ENCODE measurements around the gene PTGER2. TPM values are rescaled to one million over a fixed set of nuclear protein-coding genes. Genes with fewer than 3 reads are reported as not detected.

The PTGER2 gene
- 0.10 and 0.43 TPM in 2 replicates for total RNA-seq (2014; rRNA removed; shearing (Covaris generic))

GRCh38 chr14:52313903-52314594 is at the start of gene PTGER2:
PTGER2 (plus strand) TSS chr14:52314312; CDS start chr14:52314549, 237 bp downstream.
- no peak for DNase-seq (ENCODE audit: low spot score)
- in situ Hi-C loops (cut with HindIII; ENCODE audit: low sequenced_read_pairs) = no loop called here

GRCh38 chr14:52265253-52265652 is 48.9 kb upstream of the PTGER2 start:
- in situ Hi-C loops (cut with HindIII; ENCODE audit: low sequenced_read_pairs) = no loop called here
- DNase-seq (ENCODE audit: low spot score) = no peak

- DNase-seq (ENCODE audit: low spot score) = no peak
- in situ Hi-C loops (cut with HindIII; ENCODE audit: low sequenced_read_pairs) = no loop called here
Measured at GRCh38 chr14:52266179-52266578, 47.9 kb upstream of the PTGER2 start.

- no peak for DNase-seq (ENCODE audit: low spot score)
- in situ Hi-C loops (cut with HindIII; ENCODE audit: low sequenced_read_pairs) = no loop called here
Measured at GRCh38 chr14:52266782-52267181, 47.3 kb upstream of the PTGER2 start.

GRCh38 chr14:52267501-52268278 is 46.4 kb upstream of the PTGER2 start, which contains the start of gene PTGDR:
PTGDR (plus strand) TSS chr14:52267698; CDS start chr14:52267815, 117 bp downstream.
- no peak for DNase-seq (ENCODE audit: low spot score)
- in situ Hi-C loops (cut with HindIII; ENCODE audit: low sequenced_read_pairs) = no loop called here

- DNase-seq (ENCODE audit: low spot score) = no peak
- in situ Hi-C loops (cut with HindIII; ENCODE audit: low sequenced_read_pairs) = no loop called here
Measured at GRCh38 chr14:52268279-52269061, 45.6 kb upstream of the PTGER2 start.

GRCh38 chr14:52269100-52269499 is 45.0 kb upstream of the PTGER2 start:
- no peak for DNase-seq (ENCODE audit: low spot score)
- in situ Hi-C loops (cut with HindIII; ENCODE audit: low sequenced_read_pairs) = no loop called here

- in situ Hi-C loops (cut with HindIII; ENCODE audit: low sequenced_read_pairs) = no loop called here
Measured at GRCh38 chr14:52269982-52270381, 44.1 kb upstream of the PTGER2 start.

GRCh38 chr14:52271538-52271937 is 42.6 kb upstream of the PTGER2 start:
- in situ Hi-C loops (cut with HindIII; ENCODE audit: low sequenced_read_pairs) = no loop called here

More at GRCh38 chr14:52269982-52270381, 44.1 kb upstream of the PTGER2 start:
- no peak for DNase-seq (ENCODE audit: low spot score)

GRCh38 chr14:52272375-52272774 is 41.7 kb upstream of the PTGER2 start:
- in situ Hi-C loops (cut with HindIII; ENCODE audit: low sequenced_read_pairs) = no loop called here

More at GRCh38 chr14:52271538-52271937, 42.6 kb upstream of the PTGER2 start:
- DNase-seq (ENCODE audit: low spot score) = no peak

GRCh38 chr14:52275372-52275771 is 38.7 kb upstream of the PTGER2 start:
- in situ Hi-C loops (cut with HindIII; ENCODE audit: low sequenced_read_pairs) = no loop called here
- no peak for DNase-seq (ENCODE audit: low spot score)

More at GRCh38 chr14:52272375-52272774, 41.7 kb upstream of the PTGER2 start:
- DNase-seq (ENCODE audit: low spot score) = no peak

GRCh38 chr14:52277552-52277951 is 36.6 kb upstream of the PTGER2 start:
- no peak for DNase-seq (ENCODE audit: low spot score)
- in situ Hi-C loops (cut with HindIII; ENCODE audit: low sequenced_read_pairs) = no loop called here

- in situ Hi-C loops (cut with HindIII; ENCODE audit: low sequenced_read_pairs) = no loop called here
Measured at GRCh38 chr14:52279408-52279807, 34.7 kb upstream of the PTGER2 start.

GRCh38 chr14:52283099-52283498 is 31.0 kb upstream of the PTGER2 start:
- in situ Hi-C loops (cut with HindIII; ENCODE audit: low sequenced_read_pairs) = no loop called here
- no peak for DNase-seq (ENCODE audit: low spot score)

More at GRCh38 chr14:52279408-52279807, 34.7 kb upstream of the PTGER2 start:
- DNase-seq (ENCODE audit: low spot score) = no peak

- in situ Hi-C loops (cut with HindIII; ENCODE audit: low sequenced_read_pairs) = no loop called here
- no peak for DNase-seq (ENCODE audit: low spot score)
Measured at GRCh38 chr14:52286661-52287649, 27.2 kb upstream of the PTGER2 start.

- in situ Hi-C loops (cut with HindIII; ENCODE audit: low sequenced_read_pairs) = no loop called here
Measured at GRCh38 chr14:52296378-52296777, 17.7 kb upstream of the PTGER2 start.

GRCh38 chr14:52298795-52299194 is 15.3 kb upstream of the PTGER2 start:
- in situ Hi-C loops (cut with HindIII; ENCODE audit: low sequenced_read_pairs) = no loop called here
- no peak for DNase-seq (ENCODE audit: low spot score)

More at GRCh38 chr14:52296378-52296777, 17.7 kb upstream of the PTGER2 start:
- DNase-seq (ENCODE audit: low spot score) = no peak

GRCh38 chr14:52299692-52300278 is 14.3 kb upstream of the PTGER2 start:
- peak; percentile 54 for DNase-seq (ENCODE audit: low spot score)
- in situ Hi-C loops (cut with HindIII; ENCODE audit: low sequenced_read_pairs) = no loop called here

Measured in G401 (cell line).